HK-2 (cell line): ENCODE measurements around the gene FOSL1.
"Not testable (repeated sequence)": the region's sequence is repeated elsewhere in the genome, so short reads cannot be mapped to it uniquely, and the experiment has no call there.

ENCODE experiments used
- DNase-seq: peaks from one replicate; pipeline ENCODE4 v3.0.0-alpha.2; 2018; ENCODE audit not compliant: unreplicated experiment

FOSL1 gene

GRCh38 chr11:65896034-65896999 is 3.9 kb downstream of the FOSL1 start:
- DNase-seq = no peak

GRCh38 chr11:65895482-65895981 is 4.7 kb downstream of the FOSL1 start:
- no peak for DNase-seq

- no peak for DNase-seq
Observed at GRCh38 chr11:65894034-65894591, 6.1 kb downstream of the FOSL1 start.

- DNase-seq = no peak
Observed at GRCh38 chr11:65892661-65893317, 7.4 kb downstream of the FOSL1 start.

- DNase-seq = not testable (repeated sequence)
Observed at GRCh38 chr11:65892137-65892540, 8.0 kb downstream of the FOSL1 start.

GRCh38 chr11:65891219-65892136 is 8.7 kb downstream of the FOSL1 start:
- peak; percentile 77 for DNase-seq

- peak; percentile 92 for DNase-seq
Observed at GRCh38 chr11:65890324-65891218, 9.6 kb downstream of the FOSL1 start, which contains the start of gene CCDC85B. Gene CCDC85B (plus strand): TSS chr11:65890673. CDS start chr11:65890784, 111 bp downstream.

- DNase-seq = peak; percentile 93
Observed at GRCh38 chr11:65888163-65888814, 11.9 kb downstream of the FOSL1 start, which contains the start of gene FIBP. Gene FIBP (minus strand): TSS chr11:65888471. CDS start chr11:65888418, 53 bp downstream.

- DNase-seq = no peak
Observed at GRCh38 chr11:65887723-65888162, 12.4 kb downstream of the FOSL1 start.

GRCh38 chr11:65886826-65887722 is 13.1 kb downstream of the FOSL1 start:
- DNase-seq = no peak

- DNase-seq = no peak
Observed at GRCh38 chr11:65885808-65886536, 14.2 kb downstream of the FOSL1 start.

- DNase-seq = no peak
Observed at GRCh38 chr11:65885231-65885630, 15.0 kb downstream of the FOSL1 start.

GRCh38 chr11:65884716-65885092 is 15.5 kb downstream of the FOSL1 start:
- DNase-seq = peak; percentile 73

- no peak for DNase-seq
Observed at GRCh38 chr11:65883786-65884715, 16.1 kb downstream of the FOSL1 start.

GRCh38 chr11:65883058-65883761 is 17.0 kb downstream of the FOSL1 start:
- no peak for DNase-seq
